GM23338 (cell line): Measurements from ENCODE around the gene AKNA. TPM values are rescaled to one million over a fixed set of nuclear protein-coding genes. Genes with fewer than 3 reads are reported as not detected.

Source experiments
- CREB1 ChIP-seq: fragments of 250-450 bp; sonication (Bioruptor Pico); IDR thresholded peaks from 2 replicates; pipeline ENCODE4 v1.5.0; 2020; ENCODE audit warnings: low read depth, mild to moderate bottlenecking, moderate library complexity
- NANOG ChIP-seq: IDR thresholded peaks from 2 replicates; pipeline ENCODE4 v1.6.1; 2016; ENCODE audit warnings: antibody characterized with exemption, borderline replicate concordance
- STAT1 ChIP-seq: IDR thresholded peaks from one replicate; pipeline ENCODE4 v1.6.1; 2016; ENCODE audit warnings: antibody characterized with exemption; ENCODE audit not compliant: unreplicated experiment
- ZNF114 ChIP-seq: fragments of 250-450 bp; sonication (Bioruptor Pico); IDR thresholded peaks from 2 replicates; pipeline ENCODE4 v1.5.0; 2020; ENCODE audit warnings: mild to moderate bottlenecking, moderate library complexity
- polyA plus RNA-seq: library from polyadenylated mRNA; unstranded; fragments of >200 nt; fragmentation: Nextera tagmentation; extraction: Ambion mirVana; gene quantifications from 2 replicates; pipeline ENCODE4 v1.2.1, GENCODE V29; 2016
- total RNA-seq: library from RNA; depleted of rRNA; stranded (reverse); fragments of >200 nt; shearing (Covaris generic); gene quantifications from 2 replicates; pipeline ENCODE4 v1.2.3, GENCODE V29; 2014
- TF ChIP-seq, protein P1 (sequence below): fragments of 250-450 bp; sonication (Bioruptor Pico); IDR thresholded peaks from 2 replicates; pipeline ENCODE4 v1.5.0; 2020; ENCODE audit warnings: mild to moderate bottlenecking, moderate library complexity
- TF ChIP-seq, protein P2 (sequence below), 2 experiments: fragments of 200-600 bp in 1 of 2; sonication (generic) in 1 of 2; conservative IDR thresholded peaks; 2 replicates each; pipeline versions ENCODE4 v1.5.1 to v1.6.1; 2016 to 2017; ENCODE audit warnings: antibody characterized with exemption in 2 of 2, low read depth in 2 of 2, mild to moderate bottlenecking in 2 of 2, moderate library complexity in 1 of 2
- TF ChIP-seq, protein P3 (sequence below): IDR thresholded peaks from one replicate; pipeline ENCODE4 v1.6.1; 2018; ENCODE audit warnings: antibody characterized with exemption; ENCODE audit not compliant: unreplicated experiment

The AKNA gene
- total and polyA plus RNA-seq, 2 experiments from 2014 or later, result 9.0 to 28.1 TPM

GRCh38 chr9:114371973-114372917, 15.5 kb downstream of the AKNA start (continued):
- TF ChIP-seq, protein P1, sequence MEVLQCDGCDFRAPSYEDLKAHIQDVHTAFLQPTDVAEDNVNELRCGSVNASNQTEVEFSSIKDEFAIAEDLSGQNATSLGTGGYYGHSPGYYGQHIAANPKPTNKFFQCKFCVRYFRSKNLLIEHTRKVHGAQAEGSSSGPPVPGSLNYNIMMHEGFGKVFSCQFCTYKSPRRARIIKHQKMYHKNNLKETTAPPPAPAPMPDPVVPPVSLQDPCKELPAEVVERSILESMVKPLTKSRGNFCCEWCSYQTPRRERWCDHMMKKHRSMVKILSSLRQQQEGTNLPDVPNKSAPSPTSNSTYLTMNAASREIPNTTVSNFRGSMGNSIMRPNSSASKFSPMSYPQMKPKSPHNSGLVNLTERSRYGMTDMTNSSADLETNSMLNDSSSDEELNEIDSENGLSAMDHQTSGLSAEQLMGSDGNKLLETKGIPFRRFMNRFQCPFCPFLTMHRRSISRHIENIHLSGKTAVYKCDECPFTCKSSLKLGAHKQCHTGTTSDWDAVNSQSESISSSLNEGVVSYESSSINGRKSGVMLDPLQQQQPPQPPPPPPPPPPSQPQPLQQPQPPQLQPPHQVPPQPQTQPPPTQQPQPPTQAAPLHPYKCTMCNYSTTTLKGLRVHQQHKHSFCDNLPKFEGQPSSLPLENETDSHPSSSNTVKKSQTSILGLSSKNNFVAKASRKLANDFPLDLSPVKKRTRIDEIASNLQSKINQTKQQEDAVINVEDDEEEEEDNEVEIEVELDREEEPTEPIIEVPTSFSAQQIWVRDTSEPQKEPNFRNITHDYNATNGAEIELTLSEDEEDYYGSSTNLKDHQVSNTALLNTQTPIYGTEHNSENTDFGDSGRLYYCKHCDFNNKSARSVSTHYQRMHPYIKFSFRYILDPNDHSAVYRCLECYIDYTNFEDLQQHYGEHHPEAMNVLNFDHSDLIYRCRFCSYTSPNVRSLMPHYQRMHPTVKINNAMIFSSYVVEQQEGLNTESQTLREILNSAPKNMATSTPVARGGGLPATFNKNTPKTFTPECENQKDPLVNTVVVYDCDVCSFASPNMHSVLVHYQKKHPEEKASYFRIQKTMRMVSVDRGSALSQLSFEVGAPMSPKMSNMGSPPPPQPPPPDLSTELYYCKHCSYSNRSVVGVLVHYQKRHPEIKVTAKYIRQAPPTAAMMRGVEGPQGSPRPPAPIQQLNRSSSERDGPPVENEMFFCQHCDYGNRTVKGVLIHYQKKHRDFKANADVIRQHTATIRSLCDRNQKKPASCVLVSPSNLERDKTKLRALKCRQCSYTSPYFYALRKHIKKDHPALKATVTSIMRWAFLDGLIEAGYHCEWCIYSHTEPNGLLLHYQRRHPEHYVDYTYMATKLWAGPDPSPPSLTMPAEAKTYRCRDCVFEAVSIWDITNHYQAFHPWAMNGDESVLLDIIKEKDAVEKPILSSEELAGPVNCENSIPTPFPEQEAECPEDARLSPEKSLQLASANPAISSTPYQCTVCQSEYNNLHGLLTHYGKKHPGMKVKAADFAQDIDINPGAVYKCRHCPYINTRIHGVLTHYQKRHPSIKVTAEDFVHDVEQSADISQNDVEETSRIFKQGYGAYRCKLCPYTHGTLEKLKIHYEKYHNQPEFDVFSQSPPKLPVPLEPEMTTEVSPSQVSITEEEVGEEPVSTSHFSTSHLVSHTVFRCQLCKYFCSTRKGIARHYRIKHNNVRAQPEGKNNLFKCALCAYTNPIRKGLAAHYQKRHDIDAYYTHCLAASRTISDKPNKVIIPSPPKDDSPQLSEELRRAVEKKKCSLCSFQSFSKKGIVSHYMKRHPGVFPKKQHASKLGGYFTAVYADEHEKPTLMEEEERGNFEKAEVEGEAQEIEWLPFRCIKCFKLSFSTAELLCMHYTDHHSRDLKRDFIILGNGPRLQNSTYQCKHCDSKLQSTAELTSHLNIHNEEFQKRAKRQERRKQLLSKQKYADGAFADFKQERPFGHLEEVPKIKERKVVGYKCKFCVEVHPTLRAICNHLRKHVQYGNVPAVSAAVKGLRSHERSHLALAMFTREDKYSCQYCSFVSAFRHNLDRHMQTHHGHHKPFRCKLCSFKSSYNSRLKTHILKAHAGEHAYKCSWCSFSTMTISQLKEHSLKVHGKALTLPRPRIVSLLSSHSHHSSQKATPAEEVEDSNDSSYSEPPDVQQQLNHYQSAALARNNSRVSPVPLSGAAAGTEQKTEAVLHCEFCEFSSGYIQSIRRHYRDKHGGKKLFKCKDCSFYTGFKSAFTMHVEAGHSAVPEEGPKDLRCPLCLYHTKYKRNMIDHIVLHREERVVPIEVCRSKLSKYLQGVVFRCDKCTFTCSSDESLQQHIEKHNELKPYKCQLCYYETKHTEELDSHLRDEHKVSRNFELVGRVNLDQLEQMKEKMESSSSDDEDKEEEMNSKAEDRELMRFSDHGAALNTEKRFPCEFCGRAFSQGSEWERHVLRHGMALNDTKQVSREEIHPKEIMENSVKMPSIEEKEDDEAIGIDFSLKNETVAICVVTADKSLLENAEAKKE (CRISPR knock-in tag), result no peak
- TF ChIP-seq CREB1 (CRISPR knock-in tag) (no peak), ZNF114 (no peak), NANOG (no peak), STAT1 (no peak)
- TF ChIP-seq, protein P2, sequence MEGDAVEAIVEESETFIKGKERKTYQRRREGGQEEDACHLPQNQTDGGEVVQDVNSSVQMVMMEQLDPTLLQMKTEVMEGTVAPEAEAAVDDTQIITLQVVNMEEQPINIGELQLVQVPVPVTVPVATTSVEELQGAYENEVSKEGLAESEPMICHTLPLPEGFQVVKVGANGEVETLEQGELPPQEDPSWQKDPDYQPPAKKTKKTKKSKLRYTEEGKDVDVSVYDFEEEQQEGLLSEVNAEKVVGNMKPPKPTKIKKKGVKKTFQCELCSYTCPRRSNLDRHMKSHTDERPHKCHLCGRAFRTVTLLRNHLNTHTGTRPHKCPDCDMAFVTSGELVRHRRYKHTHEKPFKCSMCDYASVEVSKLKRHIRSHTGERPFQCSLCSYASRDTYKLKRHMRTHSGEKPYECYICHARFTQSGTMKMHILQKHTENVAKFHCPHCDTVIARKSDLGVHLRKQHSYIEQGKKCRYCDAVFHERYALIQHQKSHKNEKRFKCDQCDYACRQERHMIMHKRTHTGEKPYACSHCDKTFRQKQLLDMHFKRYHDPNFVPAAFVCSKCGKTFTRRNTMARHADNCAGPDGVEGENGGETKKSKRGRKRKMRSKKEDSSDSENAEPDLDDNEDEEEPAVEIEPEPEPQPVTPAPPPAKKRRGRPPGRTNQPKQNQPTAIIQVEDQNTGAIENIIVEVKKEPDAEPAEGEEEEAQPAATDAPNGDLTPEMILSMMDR (conservative IDR thresholded peaks at IDR 0.05; ENCODE audit: low read depth in 2 of 2), result no peak
- TF ChIP-seq, protein P3, sequence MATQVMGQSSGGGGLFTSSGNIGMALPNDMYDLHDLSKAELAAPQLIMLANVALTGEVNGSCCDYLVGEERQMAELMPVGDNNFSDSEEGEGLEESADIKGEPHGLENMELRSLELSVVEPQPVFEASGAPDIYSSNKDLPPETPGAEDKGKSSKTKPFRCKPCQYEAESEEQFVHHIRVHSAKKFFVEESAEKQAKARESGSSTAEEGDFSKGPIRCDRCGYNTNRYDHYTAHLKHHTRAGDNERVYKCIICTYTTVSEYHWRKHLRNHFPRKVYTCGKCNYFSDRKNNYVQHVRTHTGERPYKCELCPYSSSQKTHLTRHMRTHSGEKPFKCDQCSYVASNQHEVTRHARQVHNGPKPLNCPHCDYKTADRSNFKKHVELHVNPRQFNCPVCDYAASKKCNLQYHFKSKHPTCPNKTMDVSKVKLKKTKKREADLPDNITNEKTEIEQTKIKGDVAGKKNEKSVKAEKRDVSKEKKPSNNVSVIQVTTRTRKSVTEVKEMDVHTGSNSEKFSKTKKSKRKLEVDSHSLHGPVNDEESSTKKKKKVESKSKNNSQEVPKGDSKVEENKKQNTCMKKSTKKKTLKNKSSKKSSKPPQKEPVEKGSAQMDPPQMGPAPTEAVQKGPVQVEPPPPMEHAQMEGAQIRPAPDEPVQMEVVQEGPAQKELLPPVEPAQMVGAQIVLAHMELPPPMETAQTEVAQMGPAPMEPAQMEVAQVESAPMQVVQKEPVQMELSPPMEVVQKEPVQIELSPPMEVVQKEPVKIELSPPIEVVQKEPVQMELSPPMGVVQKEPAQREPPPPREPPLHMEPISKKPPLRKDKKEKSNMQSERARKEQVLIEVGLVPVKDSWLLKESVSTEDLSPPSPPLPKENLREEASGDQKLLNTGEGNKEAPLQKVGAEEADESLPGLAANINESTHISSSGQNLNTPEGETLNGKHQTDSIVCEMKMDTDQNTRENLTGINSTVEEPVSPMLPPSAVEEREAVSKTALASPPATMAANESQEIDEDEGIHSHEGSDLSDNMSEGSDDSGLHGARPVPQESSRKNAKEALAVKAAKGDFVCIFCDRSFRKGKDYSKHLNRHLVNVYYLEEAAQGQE, result no peak
